NT2/D1 (cell line): Measurements from ENCODE around the gene PRKACB.

ENCODE experiments used
- YY1 ChIP-seq: IDR thresholded peaks from 2 replicates; pipeline ENCODE4 v1.6.1; 2011; ENCODE audit not compliant: insufficient read length, insufficient read depth
- ZNF274 ChIP-seq: IDR thresholded peaks from 2 replicates; pipeline ENCODE4 v1.6.1; 2011; ENCODE audit warnings: mild to moderate bottlenecking, low read depth, low read length

- TF ChIP-seq ZNF274 (no peak), YY1 (no peak)
Measured at GRCh38 chr1:84133479-84133878, 10.6 kb upstream of the PRKACB start.
